ENCODE data around the gene ZNF212. TPM values are rescaled to one million over a fixed set of nuclear protein-coding genes. Genes with fewer than 3 reads are reported as not detected.

The ZNF212 gene
- polyA plus RNA-seq, 3 donors = 16.5 to 20.9 (median 18.8) TPM

Other genes starting within 250 kb of the ZNF212 start
- gene PDIA4, start 211.1 kb upstream of the ZNF212 start, polyA plus RNA-seq (ENCODE audit: insufficient read length in 3 of 3) = 100 to 1,000 TPM; 183 to 201 (median 197) TPM
- 10 to 100 TPM in 1 of 3 donors, 1 to 10 TPM in 2; 8.6 to 10.5 (median 9.9) TPM for gene ZNF786, start 148.9 kb upstream of the ZNF212 start, polyA plus RNA-seq (ENCODE audit: insufficient read length in 3 of 3)
- gene ZNF425, start 113.3 kb upstream of the ZNF212 start, polyA plus RNA-seq (ENCODE audit: insufficient read length in 3 of 3) = 1 to 10 TPM; 6.1 to 7.6 (median 6.3) TPM
- gene ZNF398, start 92.2 kb upstream of the ZNF212 start, polyA plus RNA-seq (ENCODE audit: insufficient read length in 3 of 3) = 10 to 100 TPM; 14.1 to 15.4 (median 15.2) TPM
- gene ZNF282, start 44.1 kb upstream of the ZNF212 start, polyA plus RNA-seq (ENCODE audit: insufficient read length in 3 of 3) = 10 to 100 TPM; 27.5 to 33.3 (median 29.0) TPM
- 10 to 100 TPM; 14.2 to 22.8 (median 20.5) TPM for gene ZNF783, start 22.5 kb downstream of the ZNF212 start, polyA plus RNA-seq (ENCODE audit: insufficient read length in 3 of 3)
- gene ZNF777, start 221.4 kb downstream of the ZNF212 start, polyA plus RNA-seq (ENCODE audit: insufficient read length in 3 of 3) = 10 to 100 TPM; 13.7 to 17.7 (median 16.8) TPM

Data from renal pelvis (tissue), 3 donors.